ENCODE data around the gene TSPAN15.

GRCh38 chr10:69405221-69405620 is 46.0 kb upstream of the TSPAN15 start:
- TF ChIP-seq CTCF (conservative IDR thresholded peaks at IDR 0.05 in 1 of 2, IDR thresholded peaks at IDR 0.05 in 1 of 2; ENCODE audit: low read depth in 1 of 2, low read length in 2 of 2) (no peak), EZH2 (IDR thresholded peaks at IDR 0.05; ENCODE audit: low read length, missing control alignments) (no peak)
